A549 treated with RU486 at 1 μM for 4 hours (cell line): ENCODE results near the gene POGLUT2. TPM values are rescaled to one million over a fixed set of nuclear protein-coding genes. Genes with fewer than 3 reads are reported as not detected.

Source experiments
- total RNA-seq: library from RNA; stranded (reverse); fragments of 200-300 nt; extraction: Qiagen RNA extraction; gene quantifications from 5 replicates; pipeline ENCODE4 v1.2.3, GENCODE V29; 2022; ENCODE audit warnings: low read depth

Gene POGLUT2
- 4.7 to 6.7 TPM (median 6.1 TPM) in 5 replicates for total RNA-seq

DNA sequence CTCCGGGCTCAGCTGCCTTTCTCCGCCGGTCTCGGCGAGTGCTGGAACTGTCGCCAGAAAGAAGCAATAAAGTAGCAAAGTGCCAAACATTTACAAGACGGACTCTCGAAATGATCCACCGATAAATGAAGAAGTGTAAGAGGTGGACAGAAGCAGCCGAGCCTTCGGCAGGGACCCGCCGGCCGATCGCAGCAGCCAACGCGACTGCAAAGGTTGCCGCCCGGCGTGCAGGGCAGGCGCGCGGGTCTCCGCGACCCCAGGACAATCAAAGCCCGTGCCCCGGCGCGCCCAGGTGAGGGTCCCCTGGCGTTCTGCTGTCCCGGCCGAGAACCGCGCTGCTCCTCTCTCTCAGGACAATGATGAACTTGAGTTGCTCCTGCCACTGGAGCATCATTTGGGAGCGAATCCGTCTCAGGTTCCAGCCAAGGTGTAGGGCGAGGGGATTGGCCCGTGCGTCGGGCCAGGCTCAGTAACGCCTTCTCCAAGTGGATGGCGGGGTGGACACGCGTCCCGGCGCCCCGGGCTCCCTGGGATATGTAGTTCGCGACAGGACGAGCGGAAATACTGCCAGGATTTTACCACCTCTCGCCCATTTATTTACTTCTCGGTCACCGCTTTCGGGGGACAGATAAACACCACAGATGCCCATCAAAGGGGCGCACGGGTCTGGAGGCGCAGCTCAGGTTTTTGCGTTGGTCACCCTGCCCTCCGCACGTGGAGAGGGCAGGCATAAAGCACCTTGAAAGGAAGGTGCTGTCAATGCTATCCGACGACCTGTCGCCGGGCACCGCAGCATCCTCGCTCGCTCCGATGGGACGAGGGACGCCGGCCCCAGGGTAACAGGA, at the start of gene POGLUT2, which contains the start of gene BIVM:
Gene POGLUT2 (minus strand): TSS at position 396 of the 845 bp plus-strand sequence. CDS start 306 bp downstream, at position 90.
Gene BIVM (plus strand): TSS at position 539 of the 845 bp plus-strand sequence. CDS start 8,149 bp downstream, outside the sequence.

DNA sequence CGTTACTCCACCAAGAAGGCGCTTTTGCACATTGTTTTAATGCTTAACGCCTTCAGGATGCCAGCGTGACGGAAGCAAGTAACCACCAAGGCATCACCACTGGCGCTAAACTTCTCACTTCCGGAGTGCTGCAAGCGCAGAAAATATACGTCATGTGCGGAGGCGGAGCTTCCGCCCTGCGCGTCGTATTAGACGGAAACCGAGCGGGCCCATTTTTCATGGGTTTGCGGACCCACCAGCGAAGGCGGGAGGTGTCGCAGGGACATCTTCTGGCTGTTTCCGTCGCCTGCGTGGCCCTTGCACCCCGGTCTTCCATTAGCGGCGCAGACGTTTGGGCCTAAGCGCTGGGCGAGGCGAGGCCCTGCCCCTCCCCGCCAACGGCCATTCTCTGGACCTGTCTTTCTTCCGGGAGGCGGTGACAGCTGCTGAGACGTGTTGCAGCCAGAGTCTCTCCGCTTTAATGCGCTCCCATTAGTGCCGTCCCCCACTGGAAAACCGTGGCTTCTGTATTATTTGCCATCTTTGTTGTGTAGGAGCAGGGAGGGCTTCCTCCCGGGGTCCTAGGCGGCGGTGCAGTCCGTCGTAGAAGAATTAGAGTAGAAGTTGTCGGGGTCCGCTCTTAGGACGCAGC, 47.0 kb upstream of the POGLUT2 start, which contains the start of gene ERCC5:
Gene ERCC5 (plus strand): TSS at position 403 of the 631 bp plus-strand sequence. CDS start 235 bp downstream, outside the sequence.

DNA sequence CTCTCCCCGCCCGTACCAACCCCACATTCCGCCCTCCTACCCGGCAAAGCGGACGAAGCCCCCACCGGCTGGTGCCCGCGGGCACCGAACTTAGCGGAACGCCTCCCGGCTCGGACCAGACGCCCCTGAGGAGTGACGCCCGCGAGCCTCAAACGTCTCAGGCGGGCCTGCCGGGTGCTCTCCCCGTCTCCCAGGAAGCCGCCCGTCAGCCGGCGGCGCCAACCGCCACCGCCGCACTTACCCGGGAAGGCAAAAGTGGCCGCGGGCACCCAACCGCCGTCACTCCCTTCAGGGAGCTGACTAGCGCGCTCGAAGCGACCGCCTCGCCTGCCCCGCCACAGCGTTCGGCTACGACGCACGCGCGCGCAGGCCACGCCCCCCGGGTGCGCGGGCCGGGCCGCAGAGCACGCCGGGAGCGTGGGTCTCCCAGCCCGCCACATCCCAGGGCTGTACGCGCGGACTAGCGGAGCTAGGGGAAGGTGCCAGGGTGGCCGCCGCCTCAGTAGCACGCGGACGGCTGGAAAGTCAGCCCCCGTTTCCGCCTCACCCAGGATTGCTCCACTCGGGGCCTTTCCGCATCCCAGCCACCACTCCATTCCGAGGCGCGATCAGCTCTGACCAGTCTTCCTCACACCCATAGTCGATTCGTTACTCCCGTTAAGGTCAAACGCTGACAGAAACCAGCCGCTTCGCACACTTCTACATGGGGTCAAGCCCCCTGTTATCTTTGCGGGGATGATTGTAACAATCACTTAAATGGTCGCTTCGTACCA, 25.1 kb downstream of the POGLUT2 start, which contains the start of gene TEX30:
Gene TEX30 (minus strand): TSS at position 346 of the 773 bp plus-strand sequence. CDS start 3,760 bp downstream, outside the sequence.

Other genes starting within 250 kb of the POGLUT2 start
- 10.6 to 19.1 TPM (median 18.0 TPM) in 5 replicates for gene TPP2, start 202.0 kb downstream of the POGLUT2 start, total RNA-seq
- gene METTL21C, start 103.9 kb downstream of the POGLUT2 start, total RNA-seq, result not detected in 5 replicates
- 8.6 to 16.4 TPM (median 14.9 TPM) in 5 replicates for gene TEX30, start 25.2 kb downstream of the POGLUT2 start, total RNA-seq
- gene BIVM, start 143 bp upstream of the POGLUT2 start, total RNA-seq, result 1.6 to 4.5 TPM (median 2.9 TPM) in 5 replicates
- gene ERCC5, start 47.1 kb upstream of the POGLUT2 start, total RNA-seq, result 15.2 to 19.0 TPM (median 17.3 TPM) in 5 replicates